HG03066 (cell line): ENCODE results near the gene SPR.

Experiments
- ATAC-seq: cut with Tn5 transposase; IDR thresholded peaks from one replicate; pipeline ENCODE4 v1.9.1; 2021; ENCODE audit warnings: low read depth; ENCODE audit not compliant: unreplicated experiment

The SPR gene

GRCh38 chr2:72887032-72887739 is at the start of gene SPR:
Gene SPR (plus strand): TSS chr2:72887408. CDS start chr2:72887433, 25 bp downstream.
- ATAC-seq: peak; percentile 87

GRCh38 chr2:72840066-72840465 is 47.1 kb upstream of the SPR start:
- no peak for ATAC-seq

- ATAC-seq: no peak
These were observed 45.6 kb upstream of the SPR start for GRCh38 chr2:72841462-72842125.

GRCh38 chr2:72843301-72843700 is 43.9 kb upstream of the SPR start:
- no peak for ATAC-seq

- ATAC-seq: peak; percentile 96
These were observed 40.8 kb upstream of the SPR start for GRCh38 chr2:72846171-72847095.

GRCh38 chr2:72847534-72848315 is 39.5 kb upstream of the SPR start:
- no peak for ATAC-seq

GRCh38 chr2:72848436-72849137 is 38.6 kb upstream of the SPR start:
- no peak for ATAC-seq

- no peak for ATAC-seq
These were observed 38.1 kb upstream of the SPR start for GRCh38 chr2:72849138-72849462.

- no peak for ATAC-seq
These were observed 35.9 kb upstream of the SPR start for GRCh38 chr2:72851333-72851732.

- peak; percentile 57 for ATAC-seq
These were observed 27.4 kb upstream of the SPR start for GRCh38 chr2:72859831-72860262.

- peak; percentile 89 for ATAC-seq
These were observed 24.8 kb upstream of the SPR start for GRCh38 chr2:72862239-72862988.

- ATAC-seq: no peak
These were observed 24.2 kb upstream of the SPR start for GRCh38 chr2:72863046-72863445.

GRCh38 chr2:72864500-72864899 is 22.7 kb upstream of the SPR start:
- no peak for ATAC-seq

- ATAC-seq: no peak
These were observed 16.1 kb upstream of the SPR start for GRCh38 chr2:72871060-72871459.

- ATAC-seq: no peak
These were observed 15.3 kb upstream of the SPR start for GRCh38 chr2:72871880-72872279.

- no peak for ATAC-seq
These were observed 3.7 kb upstream of the SPR start for GRCh38 chr2:72883356-72883962.

- ATAC-seq: no peak
These were observed 640 bp upstream of the SPR start for GRCh38 chr2:72886505-72887031.

- ATAC-seq: peak; percentile 42
These were observed 681 bp downstream of the SPR start for GRCh38 chr2:72887740-72888437.
